WI38 (cell line): ENCODE measurements around the gene ANK2.

ENCODE experiments used
- H3K4me3 ChIP-seq: 2 replicates; pipeline ENCODE4 v1.5.1; 2011; ENCODE audit warnings: low read depth, mild to moderate bottlenecking, control low read depth, low read length
- CTCF ChIP-seq: IDR thresholded peaks from 2 replicates; pipeline ENCODE4 v1.5.1; 2012; ENCODE audit warnings: low read depth, mild to moderate bottlenecking, control low read depth, low read length

Gene ANK2

GRCh38 chr4:113025416-113025815 lies 24.0 kb upstream of the ANK2 start:
- no peak overlapping the region for H3K4me3 ChIP-seq
- TF ChIP-seq CTCF = no peak

GRCh38 chr4:113026556-113026955 lies 22.9 kb upstream of the ANK2 start:
- TF ChIP-seq CTCF = no peak
- no peak overlapping the region for H3K4me3 ChIP-seq

- TF ChIP-seq CTCF = no peak
These were observed 21.4 kb upstream of the ANK2 start for GRCh38 chr4:113028074-113028473.

GRCh38 chr4:113031212-113031611 lies 18.2 kb upstream of the ANK2 start:
- no peak overlapping the region for H3K4me3 ChIP-seq
- no peak for TF ChIP-seq CTCF

More at GRCh38 chr4:113028074-113028473, 21.4 kb upstream of the ANK2 start:
- H3K4me3 ChIP-seq = no peak overlapping the region

GRCh38 chr4:113040793-113041192 lies 8.7 kb upstream of the ANK2 start:
- H3K4me3 ChIP-seq = no peak overlapping the region
- no peak for TF ChIP-seq CTCF

GRCh38 chr4:113042502-113042901 lies 7.0 kb upstream of the ANK2 start:
- no peak overlapping the region for H3K4me3 ChIP-seq
- TF ChIP-seq CTCF = no peak

GRCh38 chr4:113043591-113043990 lies 5.9 kb upstream of the ANK2 start:
- no peak overlapping the region for H3K4me3 ChIP-seq
- TF ChIP-seq CTCF = no peak
